Thyroid gland (tissue), 4 donors: ENCODE data around the gene AFF4.

Experiments used
- POLR2A ChIP-seq, 2 donors: fragments of 450-650 bp; IDR thresholded peaks; one replicate each; pipeline ENCODE4 v1.6.1; 2017; ENCODE audit warnings: antibody characterized with exemption in 2 of 2, mild to moderate bottlenecking in 2 of 2, moderate library complexity in 1 of 2
- TF ChIP-seq, protein P1 (sequence below), 6 experiments: fragments of 200-600 bp in 3 of 6; fragments of 450-650 bp in 3 of 6; sonication (generic) in 3 of 6; IDR thresholded peaks; one replicate each; pipeline ENCODE4 v1.5.1; 2016 to 2019; ENCODE audit warnings: antibody characterized with exemption in 6 of 6, mild to moderate bottlenecking in 2 of 6, inconsistent platforms in 1 of 6, moderate library complexity in 1 of 6

DNA sequence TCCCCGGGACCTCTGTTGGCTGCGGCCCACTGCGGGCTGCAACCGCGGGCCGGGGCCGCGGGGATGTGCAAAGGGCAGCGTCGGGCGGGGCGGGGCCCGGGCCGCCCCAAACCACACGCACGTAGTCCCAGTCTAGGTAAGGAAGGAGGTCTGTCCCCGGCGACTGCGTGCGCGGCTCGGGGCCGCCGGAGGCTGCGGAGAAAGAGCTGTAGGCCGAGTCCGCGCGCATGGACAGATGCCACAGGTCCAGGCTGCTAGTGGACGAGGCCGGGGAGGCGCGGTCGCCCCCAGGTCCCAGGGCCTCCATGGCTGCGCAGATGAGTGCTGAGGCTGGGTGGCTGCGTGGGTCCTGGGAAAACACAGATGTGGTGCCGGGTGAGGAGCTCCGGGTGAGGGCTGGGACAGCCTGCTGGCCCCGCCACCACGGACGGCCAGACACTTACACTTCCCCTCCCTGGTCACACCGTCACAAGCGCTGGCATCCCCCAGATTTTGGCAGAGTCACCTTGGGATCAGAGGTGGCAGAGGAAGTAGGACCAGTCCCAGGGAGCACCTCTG lies 137.5 kb downstream of the AFF4 start:
- no peak for TF ChIP-seq POLR2A (IDR thresholded peaks at IDR 0.05)
- TF ChIP-seq, protein P1, sequence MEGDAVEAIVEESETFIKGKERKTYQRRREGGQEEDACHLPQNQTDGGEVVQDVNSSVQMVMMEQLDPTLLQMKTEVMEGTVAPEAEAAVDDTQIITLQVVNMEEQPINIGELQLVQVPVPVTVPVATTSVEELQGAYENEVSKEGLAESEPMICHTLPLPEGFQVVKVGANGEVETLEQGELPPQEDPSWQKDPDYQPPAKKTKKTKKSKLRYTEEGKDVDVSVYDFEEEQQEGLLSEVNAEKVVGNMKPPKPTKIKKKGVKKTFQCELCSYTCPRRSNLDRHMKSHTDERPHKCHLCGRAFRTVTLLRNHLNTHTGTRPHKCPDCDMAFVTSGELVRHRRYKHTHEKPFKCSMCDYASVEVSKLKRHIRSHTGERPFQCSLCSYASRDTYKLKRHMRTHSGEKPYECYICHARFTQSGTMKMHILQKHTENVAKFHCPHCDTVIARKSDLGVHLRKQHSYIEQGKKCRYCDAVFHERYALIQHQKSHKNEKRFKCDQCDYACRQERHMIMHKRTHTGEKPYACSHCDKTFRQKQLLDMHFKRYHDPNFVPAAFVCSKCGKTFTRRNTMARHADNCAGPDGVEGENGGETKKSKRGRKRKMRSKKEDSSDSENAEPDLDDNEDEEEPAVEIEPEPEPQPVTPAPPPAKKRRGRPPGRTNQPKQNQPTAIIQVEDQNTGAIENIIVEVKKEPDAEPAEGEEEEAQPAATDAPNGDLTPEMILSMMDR (IDR thresholded peaks at IDR 0.05), result no peak
